Smooth muscle cell (in vitro differentiated cells): Measurements from ENCODE around the gene TPRN. TPM values are rescaled to one million over a fixed set of nuclear protein-coding genes. Genes with fewer than 3 reads are reported as not detected.

Source experiments
- DNase-seq: peaks from one replicate; lab custom pipeline; 2025; ENCODE audit not compliant: unreplicated experiment; lab: John Stamatoyannopoulos, UW
- H2AFZ ChIP-seq: fragments of 200-600 bp; sonication (generic); 2 replicates; pipeline ENCODE4 v1.6.0; 2016; ENCODE audit warnings: antibody characterized with exemption, low read depth, mild to moderate bottlenecking
- H3F3A ChIP-seq: fragments of 200-600 bp; sonication (generic); 2 replicates; pipeline ENCODE4 v1.6.0; 2017; ENCODE audit warnings: antibody characterized with exemption, low read depth
- H3K27ac ChIP-seq: fragments of 200-600 bp; sonication (generic); 2 replicates; pipeline ENCODE4 v1.5.1; 2016; ENCODE audit warnings: low read depth, mild to moderate bottlenecking
- H3K27me3 ChIP-seq: fragments of 200-600 bp; sonication (generic); 2 replicates; pipeline ENCODE4 v1.6.1; 2016; ENCODE audit warnings: low read depth, mild to moderate bottlenecking
- H3K36me3 ChIP-seq: fragments of 200-600 bp; sonication (generic); 2 replicates; pipeline ENCODE4 v1.5.1; 2016; ENCODE audit warnings: low read depth
- H3K4me1 ChIP-seq: fragments of 200-600 bp; sonication (generic); 2 replicates; pipeline ENCODE4 v1.5.1; 2016; ENCODE audit warnings: low read depth
- H3K4me2 ChIP-seq: fragments of 200-600 bp; sonication (generic); 2 replicates; pipeline ENCODE4 v1.6.0; 2016; ENCODE audit warnings: mild to moderate bottlenecking
- H3K4me3 ChIP-seq: fragments of 200-600 bp; sonication (generic); 2 replicates; pipeline ENCODE4 v1.5.1; 2016; ENCODE audit warnings: mild to moderate bottlenecking
- H3K79me2 ChIP-seq: fragments of 200-600 bp; sonication (generic); 2 replicates; pipeline ENCODE4 v1.6.0; 2016; ENCODE audit warnings: low read depth, mild to moderate bottlenecking
- H3K9ac ChIP-seq: fragments of 200-600 bp; sonication (generic); 2 replicates; pipeline ENCODE4 v1.6.0; 2016; ENCODE audit warnings: low read depth
- H3K9me3 ChIP-seq: fragments of 200-600 bp; sonication (generic); replicated peaks from 2 replicates; pipeline ENCODE4 v1.5.1; 2016; ENCODE audit warnings: low read depth
- H4K20me1 ChIP-seq: fragments of 200-600 bp; sonication (generic); 2 replicates; pipeline ENCODE4 v1.6.0; 2016; ENCODE audit warnings: low read depth
- CTCF ChIP-seq: fragments of 200-600 bp; sonication (generic); IDR thresholded peaks from 2 replicates; pipeline ENCODE4 v1.5.1; 2017; ENCODE audit warnings: borderline replicate concordance, mild to moderate bottlenecking, antibody characterized with exemption; ENCODE audit not compliant: insufficient read depth, poor library complexity, severe bottlenecking
- WGBS: methylation state at CpG from one replicate; pipeline ENCODE4 v1.1.7; 2016; ENCODE audit warnings: low lambda C conversion rate; 5-methylcytosine and 5-hydroxymethylcytosine counted together
- polyA plus RNA-seq: library from polyadenylated mRNA; unstranded; fragments of >200 nt; fragmentation: Nextera tagmentation; extraction: Ambion mirVana; gene quantifications from 2 replicates; pipeline ENCODE4 v1.2.1, GENCODE V29; 2016
- total RNA-seq: library from RNA; depleted of rRNA; stranded (reverse); fragments of >200 nt; gene quantifications from 2 replicates; pipeline ENCODE4 v1.2.3, GENCODE V29; 2014

The TPRN gene
- total and polyA plus RNA-seq, 2 experiments from 2014 or later, result 4.0 to 19.0 TPM

DNA sequence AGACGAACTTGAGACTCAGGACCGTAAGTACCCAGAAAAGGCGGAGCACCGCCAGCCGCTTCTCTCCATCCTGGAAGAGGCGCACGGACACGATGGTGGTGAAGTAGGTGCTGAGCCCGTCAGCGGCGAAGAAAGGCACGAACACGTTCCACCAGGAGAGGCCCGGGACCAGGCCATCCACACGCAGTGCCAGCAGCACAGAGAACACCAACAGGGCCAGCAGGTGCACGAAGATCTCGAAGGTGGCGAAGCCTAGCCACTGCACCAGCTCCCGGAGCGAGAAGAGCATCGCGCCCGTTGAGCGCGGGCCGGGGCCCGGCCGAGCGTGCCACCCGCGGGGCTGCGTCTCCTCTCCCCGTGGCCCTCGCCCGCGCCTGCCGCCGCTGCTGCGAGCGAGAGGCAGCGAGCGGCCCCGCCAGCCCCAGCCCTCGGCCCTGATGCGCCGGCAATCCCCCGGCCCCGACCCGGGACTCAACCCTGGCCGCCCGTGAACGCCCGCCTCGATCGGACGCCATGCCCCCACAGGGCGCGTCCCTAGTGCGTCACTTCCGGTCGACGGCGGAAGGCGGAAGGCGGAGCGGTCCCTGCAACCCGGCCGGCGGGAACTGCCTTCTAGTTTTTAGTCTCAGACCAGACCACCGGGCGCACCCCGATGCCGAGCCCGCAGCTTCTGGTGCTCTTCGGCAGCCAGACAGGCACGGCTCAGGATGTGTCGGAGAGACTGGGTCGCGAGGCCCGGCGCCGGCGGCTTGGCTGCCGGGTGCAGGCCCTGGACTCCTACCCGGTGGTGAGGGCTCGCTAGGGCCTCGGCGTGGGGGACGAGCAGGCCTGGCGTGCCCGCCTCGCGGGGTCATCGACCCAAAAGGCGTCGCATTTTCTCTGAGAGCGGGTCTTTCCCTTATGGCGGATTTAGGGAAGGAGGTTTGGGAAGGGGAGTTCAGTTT, 4.9 kb upstream of the TPRN start, which contains the start of the genes NDOR1 and TMEM203:
Gene NDOR1 (plus strand): TSS at position 575 of the 944 bp plus-strand sequence. CDS start 78 bp downstream, at position 653.
Gene TMEM203 (minus strand): TSS at position 523 of the 944 bp plus-strand sequence. CDS start 234 bp downstream, at position 289.
- Histone ChIP-seq H3K79me2 (peaks cover 46% of the 10 kb centered on the region), H3K4me1 (peaks cover 23% of the 10 kb centered on the region), H3F3A (no peaks in the 10 kb centered on the region), H4K20me1 (no peaks in the 10 kb centered on the region), H3K9ac (peak within 1 kb of the TSS; percentile 94), H3K27me3 (no peaks in the 10 kb centered on the region), H2AFZ (peak within 1 kb of the TSS; percentile 75), H3K4me3 (peak within 1 kb of the TSS; percentile 98), H3K9me3 (no peaks in the 10 kb centered on the region), H3K4me2 (peak within 1 kb of the TSS; percentile 98), H3K36me3 (no peaks in the 10 kb centered on the region), H3K27ac (peak within 1 kb of the TSS; percentile 66)
- under 1% methylated on average over 96 of the region's 98 CpGs for whole genome bisulfite sequencing
- no peak for TF ChIP-seq CTCF
- DNase-seq, result peak; percentile 76

DNA sequence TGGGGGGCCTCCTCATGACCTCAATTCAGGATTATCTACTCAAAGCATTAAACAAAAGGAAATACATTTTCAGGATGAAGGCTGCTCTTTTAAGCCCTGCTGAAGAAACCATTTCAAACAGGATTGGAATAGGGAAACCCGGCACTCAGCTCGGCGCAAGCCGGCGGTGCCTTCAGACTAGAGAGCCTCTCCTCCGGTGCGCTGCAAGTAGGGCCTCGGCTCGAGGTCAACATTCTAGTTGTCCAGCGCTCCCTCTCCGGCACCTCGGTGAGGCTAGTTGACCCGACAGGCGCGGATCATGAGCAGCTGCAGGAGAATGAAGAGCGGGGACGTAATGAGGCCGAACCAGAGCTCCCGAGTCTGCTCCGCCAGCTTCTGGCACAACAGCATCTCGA, 4.2 kb upstream of the TPRN start:
- H3K36me3 ChIP-seq, result no peaks in the 10 kb centered on the region
- H3K4me1 ChIP-seq, result peaks cover 24% of the 10 kb centered on the region
- H3K27me3 ChIP-seq, result no peaks in the 10 kb centered on the region
- H3K9ac ChIP-seq, result peak overlapping the region; percentile 94
- no peaks in the 10 kb centered on the region for H3K9me3 ChIP-seq
- no peak for TF ChIP-seq CTCF
- no peak for DNase-seq
- peak overlapping the region; percentile 98 for H3K4me3 ChIP-seq
- peaks cover 1% of the 10 kb centered on the region for H4K20me1 ChIP-seq
- H3F3A ChIP-seq, result no peaks in the 10 kb centered on the region
- H3K27ac ChIP-seq, result peak overlapping the region; percentile 66
- WGBS, result 37% methylated on average over 21 of the region's 21 CpGs
- H3K79me2 ChIP-seq, result peaks cover 46% of the 10 kb centered on the region
- H2AFZ ChIP-seq, result no peak overlapping the region
- peak overlapping the region; percentile 98 for H3K4me2 ChIP-seq

DNA sequence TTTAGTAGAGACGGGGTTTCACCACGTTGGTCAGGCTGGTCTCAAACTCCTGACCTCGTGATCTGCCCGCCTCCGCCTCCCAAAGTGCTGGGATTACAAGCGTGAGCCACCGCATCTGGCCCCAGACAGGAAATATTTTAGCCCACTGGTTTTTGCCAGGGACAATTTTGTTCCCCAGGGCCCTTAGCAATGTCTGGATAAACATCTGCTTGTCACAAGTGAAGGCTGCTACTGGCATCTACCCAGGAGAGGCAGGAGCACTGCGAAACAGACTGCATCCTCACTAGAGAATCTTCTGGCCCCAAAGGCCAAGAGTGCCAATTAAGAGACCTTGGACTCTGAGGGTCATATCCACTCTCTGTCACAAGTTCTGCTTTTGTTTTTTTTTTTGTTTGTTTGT, 2.4 kb upstream of the TPRN start:
- Histone ChIP-seq H4K20me1 (peaks cover 19% of the 10 kb centered on the region), H3K4me2 (no peak overlapping the region), H2AFZ (no peak overlapping the region), H3K79me2 (peaks cover 57% of the 10 kb centered on the region), H3K27ac (no peak overlapping the region), H3F3A (no peaks in the 10 kb centered on the region), H3K27me3 (no peaks in the 10 kb centered on the region), H3K4me3 (no peak overlapping the region), H3K36me3 (no peaks in the 10 kb centered on the region), H3K4me1 (peaks cover 36% of the 10 kb centered on the region), H3K9me3 (no peaks in the 10 kb centered on the region), H3K9ac (no peak overlapping the region)
- 90% methylated on average over 8 of the region's 8 CpGs for WGBS
- no peak for TF ChIP-seq CTCF
- no peak for DNase-seq
